Measurements from ENCODE around the gene SLC2A9.
"Not testable (repeated sequence)": the region's sequence is repeated elsewhere in the genome, so short reads cannot be mapped to it uniquely, and the experiment has no call there.

SLC2A9 gene

DNA sequence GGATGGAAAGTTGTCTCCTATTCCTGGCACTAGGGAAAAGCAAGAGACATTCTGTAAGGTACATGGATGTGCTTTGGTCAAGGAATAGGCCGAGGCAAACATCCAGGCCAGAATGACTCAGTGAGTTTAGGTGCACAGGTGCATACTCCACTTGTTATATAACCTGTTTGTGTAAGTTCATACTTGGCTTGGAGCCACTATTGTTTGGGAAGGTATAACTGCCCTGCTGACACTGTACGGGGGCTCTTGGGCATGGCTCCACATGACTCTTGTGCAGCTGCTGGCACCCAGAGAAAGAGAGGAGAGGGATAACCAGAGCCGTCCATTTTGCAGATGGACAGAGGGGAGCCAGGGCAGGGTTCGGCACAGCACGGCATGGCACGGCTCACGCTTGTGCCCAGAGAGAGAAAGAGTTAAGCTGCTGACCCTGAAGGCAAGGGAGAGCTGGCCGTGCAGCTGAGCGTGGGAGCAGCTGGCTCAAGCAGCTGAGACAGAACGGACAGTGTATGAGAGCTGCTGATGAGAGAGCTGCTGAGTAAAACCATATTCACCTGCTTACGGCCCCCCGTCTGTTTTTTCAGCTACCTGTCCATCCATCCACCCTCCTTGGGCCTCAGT, 98.0 kb downstream of the SLC2A9 start:
- DNase-seq, result no peak

GRCh38 chr4:9921326-9921725, 100.0 kb downstream of the SLC2A9 start:
- no peak for DNase-seq

GRCh38 chr4:9920029-9920428, 101.3 kb downstream of the SLC2A9 start:
- DNase-seq, result no peak

GRCh38 chr4:9919047-9919446, 102.2 kb downstream of the SLC2A9 start:
- DNase-seq, result no peak

DNA sequence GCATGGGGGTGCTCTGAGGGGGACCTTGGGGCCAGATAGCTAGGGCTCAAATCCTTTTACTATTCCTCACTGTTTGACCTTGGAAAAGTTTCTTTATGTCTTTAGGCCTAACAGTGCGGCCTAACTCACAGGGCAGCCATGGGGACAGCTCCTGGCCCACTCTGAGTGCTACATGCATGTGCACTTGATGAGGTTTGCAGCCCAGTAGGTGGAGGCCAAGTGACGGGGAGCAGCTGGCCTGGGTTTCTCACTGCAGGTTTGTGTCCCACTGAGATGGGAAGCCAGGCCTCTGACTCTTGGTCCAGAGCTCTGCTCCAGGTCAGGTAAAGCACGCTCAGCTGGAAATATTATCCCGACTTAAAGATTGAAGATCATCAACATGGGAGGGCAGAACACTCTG, 102.8 kb downstream of the SLC2A9 start:
- DNase-seq, result no peak

GRCh38 chr4:9916937-9917336, 104.4 kb downstream of the SLC2A9 start:
- DNase-seq, result no peak

DNA sequence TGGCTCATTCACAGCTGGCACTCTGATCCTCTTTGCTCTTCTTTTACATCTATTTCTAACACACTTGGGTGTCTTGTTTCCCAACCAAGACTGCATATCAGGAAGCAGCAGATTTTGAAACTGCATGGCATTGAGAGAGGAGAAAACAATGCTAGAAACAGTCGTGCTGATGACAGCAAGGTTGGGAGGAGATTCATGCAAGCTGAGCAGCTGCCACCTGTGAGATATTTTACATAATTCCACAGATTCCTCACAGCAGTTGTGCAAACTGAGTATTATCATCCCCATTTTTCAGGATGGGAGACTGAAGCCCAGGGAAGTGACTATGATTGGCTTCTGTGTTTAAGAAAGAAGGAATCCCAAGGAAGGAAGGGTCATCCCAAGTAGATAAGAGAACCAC, 105.0 kb downstream of the SLC2A9 start:
- DNase-seq, result no peak

DNA sequence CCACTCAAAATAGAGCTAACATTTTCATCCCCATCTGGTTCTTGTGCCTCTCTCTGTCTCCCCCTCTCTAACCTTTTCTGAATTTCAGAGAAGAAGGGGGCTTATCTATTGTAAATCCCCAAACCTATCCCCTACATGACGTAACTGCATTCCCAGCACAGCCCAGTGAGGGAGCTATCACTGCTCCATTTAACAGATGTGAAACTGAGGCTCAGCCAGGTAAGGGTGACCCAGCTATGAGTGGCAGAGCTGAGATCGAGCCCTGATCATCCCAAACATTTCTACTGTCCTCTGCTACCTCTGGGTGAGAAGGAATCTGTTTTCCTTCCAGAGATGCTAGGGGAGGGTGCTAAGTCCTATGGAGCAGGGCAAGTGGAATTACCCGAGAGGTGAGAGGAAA, 107.5 kb downstream of the SLC2A9 start:
- DNase-seq, result no peak

DNA sequence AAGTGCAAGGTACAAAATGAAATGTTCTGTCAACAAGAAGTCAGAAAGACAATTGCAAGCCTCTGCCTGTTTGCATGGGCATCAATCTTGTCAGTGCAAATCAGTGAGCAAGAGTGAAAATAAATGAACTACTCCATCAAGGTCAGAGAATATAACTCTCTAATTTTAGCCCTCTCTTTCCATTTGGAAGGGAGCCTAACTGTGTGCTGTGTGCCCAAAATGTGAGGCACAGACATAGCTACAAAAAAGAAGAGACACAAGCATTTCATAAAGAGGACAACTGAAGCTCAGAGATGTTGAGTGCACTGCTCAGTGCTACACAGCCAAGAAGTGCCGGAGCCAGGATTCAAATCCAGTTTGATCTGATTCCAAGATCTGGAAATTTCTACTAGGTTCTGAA, 114.3 kb downstream of the SLC2A9 start:
- no peak for DNase-seq

DNA sequence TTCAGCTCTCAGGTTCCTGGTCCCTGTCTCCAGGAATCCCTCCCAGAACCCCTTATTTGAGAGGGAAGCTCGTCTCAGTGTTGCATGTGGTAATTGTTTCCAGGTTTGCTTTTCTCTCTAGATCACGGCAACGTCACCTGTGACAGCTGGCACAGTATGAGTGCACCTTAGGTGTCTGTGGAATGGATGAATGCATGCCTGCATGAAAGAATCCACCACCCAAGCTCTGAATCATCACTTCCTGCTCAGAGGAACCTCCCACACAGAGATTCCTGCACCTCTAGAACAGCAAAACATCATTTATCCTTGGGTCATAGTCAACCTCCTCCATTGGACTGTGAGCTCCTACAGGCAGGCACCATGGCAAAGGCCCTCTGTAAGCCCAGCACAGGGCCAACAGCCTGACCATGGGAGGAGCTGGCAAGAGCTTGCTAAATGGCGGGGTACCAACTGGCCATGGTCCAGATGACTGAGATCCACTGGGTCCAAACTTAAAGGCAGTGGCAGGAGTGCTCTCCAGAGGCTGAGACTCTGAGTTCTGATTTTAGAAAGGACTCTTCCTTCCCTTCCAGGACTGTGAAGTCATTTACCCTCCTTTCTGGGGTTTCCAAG, 116.2 kb downstream of the SLC2A9 start:
- no peak for DNase-seq

DNA sequence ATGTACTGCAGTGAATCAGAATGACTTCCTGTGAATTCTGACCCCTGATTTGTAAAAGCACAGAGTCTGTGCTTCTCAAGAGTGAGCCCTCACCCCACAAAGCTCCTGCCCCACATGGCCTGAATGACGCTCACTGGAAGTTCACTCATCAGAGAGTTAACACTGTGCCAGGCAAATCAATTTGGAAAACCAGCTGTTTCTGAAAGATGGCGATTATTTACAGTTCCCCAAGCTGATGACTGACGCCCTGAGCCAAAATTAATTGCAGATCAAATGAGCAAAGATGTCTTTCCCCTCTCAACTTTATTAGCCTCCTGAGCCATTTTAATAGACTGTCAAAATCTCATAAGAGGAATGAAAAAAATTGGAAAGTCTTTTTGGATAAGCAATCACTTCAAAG, 118.0 kb downstream of the SLC2A9 start:
- no peak for DNase-seq

GRCh38 chr4:9901257-9901656, 120.0 kb downstream of the SLC2A9 start:
- no peak for DNase-seq

DNA sequence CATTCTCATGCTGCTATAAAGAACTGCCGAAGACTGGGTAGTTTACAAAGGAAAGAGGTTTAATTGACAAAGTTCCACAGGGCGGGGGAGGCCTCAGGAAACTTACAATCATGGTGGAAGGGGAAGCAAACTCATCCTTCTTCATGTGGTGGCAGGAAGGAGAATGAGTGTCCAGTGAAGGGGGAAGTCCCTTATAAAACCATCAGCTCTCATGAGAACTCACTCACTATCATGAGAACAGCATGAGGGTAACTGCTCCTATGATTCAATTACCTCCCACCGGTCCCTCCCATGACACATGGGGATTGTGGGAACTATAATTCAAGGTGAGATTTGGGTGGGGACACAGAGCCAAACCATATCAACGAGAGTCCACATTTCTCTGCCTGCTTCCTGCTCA, 120.7 kb downstream of the SLC2A9 start:
- DNase-seq, result not testable (repeated sequence)

DNA sequence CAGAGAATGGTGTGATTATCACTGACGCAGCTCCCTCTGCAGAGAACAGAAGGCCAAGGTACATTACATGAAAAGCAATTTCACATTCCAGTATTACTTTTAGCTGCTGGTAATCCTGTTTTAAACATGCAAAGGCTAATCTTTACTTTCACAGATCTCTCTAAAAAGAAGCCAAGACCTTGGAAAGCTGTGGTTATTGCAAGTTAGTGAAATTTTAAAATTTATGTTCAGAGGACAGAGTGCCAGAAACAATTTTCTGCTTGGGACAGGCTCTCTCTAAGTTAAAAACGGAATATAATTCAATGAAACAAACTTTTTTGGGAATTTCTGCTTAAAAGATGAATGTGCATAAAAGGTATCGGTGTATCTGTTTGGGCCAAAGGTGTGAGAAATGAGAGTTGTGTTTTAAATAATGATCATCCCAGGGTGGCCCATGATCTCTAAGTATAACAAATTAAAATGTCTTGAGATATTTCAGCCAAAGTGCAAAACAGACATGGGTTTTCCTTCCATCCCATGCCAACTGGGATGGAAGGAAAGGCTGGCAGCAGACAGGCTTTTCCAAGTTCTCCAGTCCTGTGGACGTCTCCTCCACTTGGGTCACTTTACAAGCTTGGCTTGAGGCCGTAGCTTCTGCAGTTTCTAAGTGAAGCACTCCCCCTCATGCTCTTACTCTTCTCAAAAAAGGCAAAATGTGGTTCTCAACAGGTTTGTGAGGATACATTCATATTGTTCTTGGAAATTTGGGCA, 121.8 kb downstream of the SLC2A9 start:
- no peak for DNase-seq

GRCh38 chr4:9898596-9899305, 122.5 kb downstream of the SLC2A9 start:
- DNase-seq, result no peak

- DNase-seq, result no peak
These were observed 126.0 kb downstream of the SLC2A9 start for GRCh38 chr4:9895333-9895705.

DNA sequence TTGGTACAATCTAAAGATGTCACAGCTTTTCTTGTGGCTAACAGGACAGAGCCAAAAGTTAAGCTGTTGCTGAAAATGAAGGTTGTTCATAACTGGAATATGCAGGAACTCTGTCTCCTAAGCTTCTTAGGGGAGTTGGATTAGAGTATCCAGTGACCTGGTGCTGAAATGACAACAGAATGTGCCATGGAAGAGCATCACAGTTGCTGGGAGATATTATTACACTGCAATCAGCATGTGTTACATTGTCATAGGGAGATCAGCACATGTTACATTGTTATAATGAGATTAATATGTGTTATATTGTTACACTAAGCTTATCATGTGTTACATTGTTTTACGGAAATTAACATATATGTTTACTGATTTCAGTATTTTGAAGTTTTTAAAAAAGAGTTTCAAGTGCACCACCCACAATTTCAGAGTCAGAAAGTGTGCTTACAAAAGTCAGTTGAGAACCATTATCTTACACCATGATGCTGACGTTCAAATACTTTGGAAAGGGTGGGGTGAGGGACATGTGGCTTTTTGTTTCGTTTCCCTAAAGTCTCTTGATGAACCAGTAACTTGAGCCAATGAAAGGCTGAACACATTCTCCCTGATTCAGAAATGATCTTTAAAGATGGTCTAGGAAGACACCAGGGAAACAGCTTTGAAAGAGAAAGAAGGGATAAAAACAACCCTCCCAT, 126.5 kb downstream of the SLC2A9 start:
- no peak for DNase-seq

GRCh38 chr4:9893329-9894108, 127.8 kb downstream of the SLC2A9 start:
- DNase-seq, result no peak

DNA sequence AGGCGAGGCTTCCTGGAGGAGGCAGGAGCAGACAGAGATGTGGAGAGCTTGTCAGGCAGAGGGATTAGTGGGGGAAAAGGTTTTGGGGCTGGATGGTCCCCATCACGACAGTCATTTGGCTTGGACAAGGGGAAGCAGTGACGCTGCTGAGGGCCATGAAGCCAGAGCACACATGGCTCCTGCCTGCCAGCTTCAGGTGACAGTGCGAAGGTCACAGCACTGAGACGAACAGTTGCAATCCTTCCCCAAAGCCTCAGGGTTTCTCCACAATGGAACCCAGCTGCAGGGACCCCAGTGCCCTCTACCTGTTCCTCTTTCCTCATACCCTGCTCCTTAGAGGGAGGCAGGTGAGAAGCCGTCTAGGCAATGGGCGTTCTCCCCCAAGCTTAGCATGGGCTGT, 129.6 kb downstream of the SLC2A9 start:
- no peak for DNase-seq

DNA sequence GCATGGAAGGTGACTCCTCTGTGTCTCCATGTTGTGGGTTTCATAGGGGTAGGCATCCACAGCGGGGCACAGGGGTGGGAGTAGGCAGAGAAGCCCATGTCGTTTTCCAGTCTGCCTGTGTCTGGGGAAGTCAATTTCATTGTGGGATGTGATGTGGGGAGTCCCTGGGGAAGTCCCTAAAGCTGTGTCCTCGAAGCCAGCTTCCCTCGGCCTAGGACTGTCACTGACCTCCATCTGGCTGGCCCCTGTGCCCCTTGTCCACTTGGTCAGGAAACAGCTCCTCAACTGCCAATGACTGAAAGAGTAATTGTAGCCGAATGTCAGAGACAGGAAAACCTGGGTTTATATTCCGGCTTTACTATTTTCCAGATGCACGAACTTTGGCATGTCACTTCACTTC, 130.2 kb downstream of the SLC2A9 start:
- DNase-seq, result no peak

DNA sequence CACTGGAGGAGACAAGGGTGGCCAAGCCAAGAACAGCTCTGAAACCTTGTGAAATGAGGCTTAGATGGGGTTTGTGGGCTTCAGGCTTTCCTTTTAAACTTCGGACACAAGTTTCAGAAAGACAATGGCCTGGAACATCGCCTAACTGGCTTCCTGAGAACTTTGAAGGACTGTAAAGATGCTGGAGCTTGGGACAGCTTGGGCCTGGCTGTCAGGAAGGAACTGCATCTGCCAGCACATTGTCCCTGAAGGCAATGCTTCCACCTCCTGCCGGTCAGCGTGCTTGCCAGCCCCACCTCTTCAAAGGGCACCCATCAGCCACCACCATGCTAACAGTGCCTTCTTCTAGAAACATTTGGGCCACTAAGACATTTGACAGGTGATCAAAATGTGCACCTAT, 132.0 kb downstream of the SLC2A9 start:
- no peak for DNase-seq

GRCh38 chr4:9885958-9886357, 135.3 kb downstream of the SLC2A9 start:
- no peak for DNase-seq

All from activated CD8-positive, alpha-beta memory T cell treated with anti-CD3 and anti-CD28 coated beads, Interleukin-2, amount 50 U/mL, for 48 hours (primary cell).